HEK293 (cell line): ENCODE results near the gene ELMO1.

Source experiments
- CTCF ChIA-PET: fragments of 350-600 bp; formaldehyde crosslinking; extraction: SDS; loops from one replicate; lab custom pipeline; 2021; ENCODE audit warnings: antibody characterized with exemption; lab: Yijun Ruan, JAX
- POLR2A ChIA-PET: fragments of 300-600 bp; formaldehyde crosslinking; extraction: SDS; loops from one replicate; lab custom pipeline; 2020; ENCODE audit warnings: antibody characterized with exemption, inconsistent platforms; lab: Yijun Ruan, JAX
- H3K27ac ChIP-seq: fragments of 200-500 bp; sonication (Bioruptor generic); 2 replicates; pipeline ENCODE4 v1.5.1; 2014; ENCODE audit warnings: low read depth, low read length, control low read depth, inconsistent platforms; ENCODE audit errors: extremely low read depth
- H3K36me3 ChIP-seq, 2 experiments: fragments of 200-500 bp in 1 of 2; sonication (Bioruptor generic) in 1 of 2; 1 replicate in 1 of 2; 2 replicates in 1 of 2; pipeline ENCODE4 v1.5.1; 2014 to 2017; ENCODE audit warnings: inconsistent platforms in 2 of 2, low read length in 2 of 2; ENCODE audit not compliant: control insufficient read depth in 2 of 2, insufficient read depth in 1 of 2
- H3K4me1 ChIP-seq: fragments of 200-500 bp; sonication (Bioruptor generic); 2 replicates; pipeline ENCODE4 v1.5.1; 2014; ENCODE audit warnings: mild to moderate bottlenecking, low read length, inconsistent platforms; ENCODE audit not compliant: control insufficient read depth, insufficient read depth
- H3K4me3 ChIP-seq: 2 replicates; pipeline ENCODE4 v1.5.1; 2011; ENCODE audit warnings: low read depth, mild to moderate bottlenecking, control low read depth, low read length, moderate library complexity
- H3K9me3 ChIP-seq: fragments of 200-500 bp; sonication (Bioruptor generic); 2 replicates; pipeline ENCODE4 v1.5.1; 2014; ENCODE audit warnings: low read depth, low read length, inconsistent platforms; ENCODE audit not compliant: control insufficient read depth, insufficient read depth
- SALL2 ChIP-seq: fragments of 450-650 bp; formaldehyde crosslinking; IDR thresholded peaks from 2 replicates; pipeline ENCODE4 v1.5.0; 2017; ENCODE audit warnings: missing biosample characterization, mild to moderate bottlenecking, missing genetic modification characterization, borderline replicate concordance
- SP7 ChIP-seq: fragments of 450-650 bp; formaldehyde crosslinking; IDR thresholded peaks from 2 replicates; pipeline ENCODE4 v1.5.1; 2016; ENCODE audit warnings: missing biosample characterization, missing genetic modification characterization
- ZBTB20 ChIP-seq: fragments of 450-650 bp; formaldehyde crosslinking; IDR thresholded peaks from 2 replicates; pipeline ENCODE4 v1.5.1; 2016; ENCODE audit warnings: missing biosample characterization, missing genetic modification characterization
- ZBTB8A ChIP-seq: fragments of 450-650 bp; formaldehyde crosslinking; IDR thresholded peaks from 2 replicates; pipeline ENCODE4 v1.5.1; 2016; ENCODE audit warnings: missing biosample characterization, missing genetic modification characterization
- ZFP37 ChIP-seq: fragments of 450-650 bp; formaldehyde crosslinking; IDR thresholded peaks from 2 replicates; pipeline ENCODE4 v1.5.1; 2016; ENCODE audit warnings: missing biosample characterization, missing genetic modification characterization
- ZFP69B ChIP-seq: fragments of 450-650 bp; formaldehyde crosslinking; IDR thresholded peaks from 2 replicates; pipeline ENCODE4 v1.5.1; 2016; ENCODE audit warnings: missing biosample characterization, missing genetic modification characterization
- ZNF133 ChIP-seq: fragments of 450-650 bp; formaldehyde crosslinking; IDR thresholded peaks from 2 replicates; pipeline ENCODE4 v1.5.1; 2016; ENCODE audit warnings: missing biosample characterization, missing genetic modification characterization
- ZNF140 ChIP-seq: fragments of 450-650 bp; formaldehyde crosslinking; IDR thresholded peaks from 2 replicates; pipeline ENCODE4 v1.5.1; 2016; ENCODE audit warnings: missing biosample characterization, missing genetic modification characterization
- ZNF174 ChIP-seq: fragments of 450-650 bp; formaldehyde crosslinking; IDR thresholded peaks from 2 replicates; pipeline ENCODE4 v1.5.0; 2017; ENCODE audit warnings: missing biosample characterization, mild to moderate bottlenecking, missing genetic modification characterization
- ZNF239 ChIP-seq: fragments of 450-650 bp; formaldehyde crosslinking; IDR thresholded peaks from 2 replicates; pipeline ENCODE4 v1.5.1; 2016; ENCODE audit warnings: missing biosample characterization, missing genetic modification characterization
- ZNF248 ChIP-seq: fragments of 450-650 bp; formaldehyde crosslinking; IDR thresholded peaks from 2 replicates; pipeline ENCODE4 v1.5.1; 2017; ENCODE audit warnings: missing biosample characterization, missing genetic modification characterization
- ZNF292 ChIP-seq: fragments of 450-650 bp; formaldehyde crosslinking; IDR thresholded peaks from 2 replicates; pipeline ENCODE4 v1.5.1; 2016; ENCODE audit warnings: low read depth, missing biosample characterization, missing genetic modification characterization, borderline replicate concordance
- ZNF354C ChIP-seq: fragments of 450-650 bp; formaldehyde crosslinking; IDR thresholded peaks from 2 replicates; pipeline ENCODE4 v1.5.1; 2016; ENCODE audit warnings: missing biosample characterization, missing genetic modification characterization, low read depth, borderline replicate concordance
- ZNF548 ChIP-seq: fragments of 450-650 bp; formaldehyde crosslinking; IDR thresholded peaks from 2 replicates; pipeline ENCODE4 v1.5.1; 2016; ENCODE audit warnings: missing biosample characterization, missing genetic modification characterization
- ZNF701 ChIP-seq: fragments of 450-650 bp; formaldehyde crosslinking; IDR thresholded peaks from 2 replicates; pipeline ENCODE4 v1.5.1; 2016; ENCODE audit warnings: missing biosample characterization, missing genetic modification characterization
- ZNF830 ChIP-seq: fragments of 450-650 bp; IDR thresholded peaks from 2 replicates; pipeline ENCODE4 v1.5.0; 2018; ENCODE audit warnings: missing biosample characterization, missing genetic modification characterization, low read depth, mild to moderate bottlenecking, moderate library complexity
- ZSCAN16 ChIP-seq: fragments of 450-650 bp; formaldehyde crosslinking; IDR thresholded peaks from 2 replicates; pipeline ENCODE4 v1.5.1; 2016; ENCODE audit warnings: missing biosample characterization, missing genetic modification characterization
- TF ChIP-seq, protein P1 (sequence below): fragments of 450-650 bp; IDR thresholded peaks from 2 replicates; pipeline ENCODE4 v1.5.1; 2018; ENCODE audit warnings: missing biosample characterization, mild to moderate bottlenecking, missing genetic modification characterization
- TF ChIP-seq, protein P2 (sequence below): fragments of 450-650 bp; formaldehyde crosslinking; IDR thresholded peaks from 2 replicates; pipeline ENCODE4 v1.5.1; 2016; ENCODE audit warnings: missing biosample characterization, missing genetic modification characterization, low read depth
- TF ChIP-seq, protein P3 (sequence below): fragments of 450-650 bp; formaldehyde crosslinking; IDR thresholded peaks from 2 replicates; pipeline ENCODE4 v1.5.1; 2016; ENCODE audit warnings: missing biosample characterization, missing genetic modification characterization
- TF ChIP-seq, protein P4 (sequence below): fragments of 450-650 bp; formaldehyde crosslinking; IDR thresholded peaks from 2 replicates; pipeline ENCODE4 v1.5.1; 2017; ENCODE audit warnings: missing biosample characterization, missing genetic modification characterization
- TF ChIP-seq, protein P5 (sequence below): fragments of 450-650 bp; formaldehyde crosslinking; optimal IDR thresholded peaks from 2 replicates; pipeline ENCODE3; 2016; ENCODE audit warnings: missing biosample characterization, mild to moderate bottlenecking, missing genetic modification characterization

Gene ELMO1

DNA sequence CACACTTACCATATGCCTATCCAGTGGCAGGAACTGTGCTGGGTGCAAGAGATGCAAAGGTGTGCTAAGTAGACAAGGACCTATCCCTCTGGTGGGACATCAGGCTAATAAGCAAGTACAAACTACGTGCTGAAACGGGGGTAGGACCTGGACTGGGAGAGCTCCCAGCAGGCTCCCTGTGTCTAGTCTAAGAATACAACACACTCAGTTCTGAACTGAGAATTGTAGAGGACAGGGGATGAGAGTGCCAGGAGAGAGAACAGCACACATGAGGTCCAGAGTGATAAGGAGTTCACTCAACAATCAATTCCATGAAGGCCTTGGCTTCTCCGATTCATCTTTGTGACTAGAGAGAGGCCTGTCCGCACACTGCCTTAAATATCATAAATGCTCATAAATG lies 253.7 kb downstream of the ELMO1 start (continued):
- TF ChIP-seq, protein P1, sequence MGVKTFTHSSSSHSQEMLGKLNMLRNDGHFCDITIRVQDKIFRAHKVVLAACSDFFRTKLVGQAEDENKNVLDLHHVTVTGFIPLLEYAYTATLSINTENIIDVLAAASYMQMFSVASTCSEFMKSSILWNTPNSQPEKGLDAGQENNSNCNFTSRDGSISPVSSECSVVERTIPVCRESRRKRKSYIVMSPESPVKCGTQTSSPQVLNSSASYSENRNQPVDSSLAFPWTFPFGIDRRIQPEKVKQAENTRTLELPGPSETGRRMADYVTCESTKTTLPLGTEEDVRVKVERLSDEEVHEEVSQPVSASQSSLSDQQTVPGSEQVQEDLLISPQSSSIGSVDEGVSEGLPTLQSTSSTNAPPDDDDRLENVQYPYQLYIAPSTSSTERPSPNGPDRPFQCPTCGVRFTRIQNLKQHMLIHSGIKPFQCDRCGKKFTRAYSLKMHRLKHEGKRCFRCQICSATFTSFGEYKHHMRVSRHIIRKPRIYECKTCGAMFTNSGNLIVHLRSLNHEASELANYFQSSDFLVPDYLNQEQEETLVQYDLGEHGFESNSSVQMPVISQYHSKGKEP (tag by site-specific recombination) = no peak
- TF ChIP-seq ZNF248 (no peak), ZNF292 (no peak), ZFP69B (tag by site-specific recombination) (no peak), ZBTB20 (tag by site-specific recombination) (no peak), ZNF133 (tag by site-specific recombination) (no peak)
- TF ChIP-seq, protein P2, sequence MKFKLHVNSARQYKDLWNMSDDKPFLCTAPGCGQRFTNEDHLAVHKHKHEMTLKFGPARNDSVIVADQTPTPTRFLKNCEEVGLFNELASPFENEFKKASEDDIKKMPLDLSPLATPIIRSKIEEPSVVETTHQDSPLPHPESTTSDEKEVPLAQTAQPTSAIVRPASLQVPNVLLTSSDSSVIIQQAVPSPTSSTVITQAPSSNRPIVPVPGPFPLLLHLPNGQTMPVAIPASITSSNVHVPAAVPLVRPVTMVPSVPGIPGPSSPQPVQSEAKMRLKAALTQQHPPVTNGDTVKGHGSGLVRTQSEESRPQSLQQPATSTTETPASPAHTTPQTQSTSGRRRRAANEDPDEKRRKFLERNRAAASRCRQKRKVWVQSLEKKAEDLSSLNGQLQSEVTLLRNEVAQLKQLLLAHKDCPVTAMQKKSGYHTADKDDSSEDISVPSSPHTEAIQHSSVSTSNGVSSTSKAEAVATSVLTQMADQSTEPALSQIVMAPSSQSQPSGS (tag by site-specific recombination) = no peak

DNA sequence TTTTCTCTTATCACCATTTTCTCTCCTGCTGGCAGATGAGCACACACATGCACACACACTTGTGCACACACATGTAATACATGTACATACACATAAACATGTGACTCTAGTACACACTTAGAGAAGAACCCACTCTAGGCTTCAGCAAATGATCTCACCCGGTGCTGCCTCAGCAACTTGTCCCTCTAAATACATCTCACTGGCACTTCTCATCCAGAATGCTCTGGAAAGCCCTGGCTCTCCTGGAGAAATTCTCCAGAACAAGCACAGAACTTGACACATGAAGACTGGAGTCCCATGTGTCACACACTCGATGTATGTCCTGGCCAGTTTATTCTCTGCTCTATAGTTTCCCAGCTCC lies 254.9 kb downstream of the ELMO1 start:
- Histone ChIP-seq H3K4me3 (no peak overlapping the region), H3K27ac (no peak overlapping the region), H3K36me3 (no peaks in the 10 kb centered on the region), H3K4me1 (no peaks in the 10 kb centered on the region), H3K9me3 (no peaks in the 10 kb centered on the region)
- ChIA-PET CTCF (interaction anchor here (0.7 to 1.4 kb wide), 2 partner anchors 523 to 706 kb away, joined by 4 read pairs; no protein-coding TSS in a partner anchor), POLR2A (no interaction called here)
- no peak for TF ChIP-seq SP7 (tag by site-specific recombination)
- no peak for TF ChIP-seq ZNF354C
- TF ChIP-seq ZNF830 (tag by site-specific recombination) = no peak
- TF ChIP-seq ZNF701 (tag by site-specific recombination) = no peak
- no peak for TF ChIP-seq ZNF140 (tag by site-specific recombination)
- TF ChIP-seq, protein P3, sequence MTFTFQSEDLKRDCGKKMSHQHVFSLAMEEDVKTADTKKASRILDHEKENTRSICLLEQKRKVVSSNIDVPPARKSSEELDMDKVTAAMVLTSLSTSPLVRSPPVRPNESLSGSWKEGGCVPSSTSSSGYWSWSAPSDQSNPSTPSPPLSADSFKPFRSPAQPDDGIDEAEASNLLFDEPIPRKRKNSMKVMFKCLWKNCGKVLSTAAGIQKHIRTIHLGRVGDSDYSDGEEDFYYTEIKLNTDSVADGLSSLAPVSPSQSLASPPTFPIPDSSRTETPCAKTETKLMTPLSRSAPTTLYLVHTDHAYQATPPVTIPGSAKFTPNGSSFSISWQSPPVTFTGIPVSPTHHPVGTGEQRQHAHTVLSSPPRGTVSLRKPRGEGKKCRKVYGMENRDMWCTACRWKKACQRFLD = no peak
- TF ChIP-seq ZNF548 = no peak
- TF ChIP-seq, protein P4, sequence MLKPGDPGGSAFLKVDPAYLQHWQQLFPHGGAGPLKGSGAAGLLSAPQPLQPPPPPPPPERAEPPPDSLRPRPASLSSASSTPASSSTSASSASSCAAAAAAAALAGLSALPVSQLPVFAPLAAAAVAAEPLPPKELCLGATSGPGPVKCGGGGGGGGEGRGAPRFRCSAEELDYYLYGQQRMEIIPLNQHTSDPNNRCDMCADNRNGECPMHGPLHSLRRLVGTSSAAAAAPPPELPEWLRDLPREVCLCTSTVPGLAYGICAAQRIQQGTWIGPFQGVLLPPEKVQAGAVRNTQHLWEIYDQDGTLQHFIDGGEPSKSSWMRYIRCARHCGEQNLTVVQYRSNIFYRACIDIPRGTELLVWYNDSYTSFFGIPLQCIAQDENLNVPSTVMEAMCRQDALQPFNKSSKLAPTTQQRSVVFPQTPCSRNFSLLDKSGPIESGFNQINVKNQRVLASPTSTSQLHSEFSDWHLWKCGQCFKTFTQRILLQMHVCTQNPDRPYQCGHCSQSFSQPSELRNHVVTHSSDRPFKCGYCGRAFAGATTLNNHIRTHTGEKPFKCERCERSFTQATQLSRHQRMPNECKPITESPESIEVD (tag by site-specific recombination) = no peak
- TF ChIP-seq, protein P5, sequence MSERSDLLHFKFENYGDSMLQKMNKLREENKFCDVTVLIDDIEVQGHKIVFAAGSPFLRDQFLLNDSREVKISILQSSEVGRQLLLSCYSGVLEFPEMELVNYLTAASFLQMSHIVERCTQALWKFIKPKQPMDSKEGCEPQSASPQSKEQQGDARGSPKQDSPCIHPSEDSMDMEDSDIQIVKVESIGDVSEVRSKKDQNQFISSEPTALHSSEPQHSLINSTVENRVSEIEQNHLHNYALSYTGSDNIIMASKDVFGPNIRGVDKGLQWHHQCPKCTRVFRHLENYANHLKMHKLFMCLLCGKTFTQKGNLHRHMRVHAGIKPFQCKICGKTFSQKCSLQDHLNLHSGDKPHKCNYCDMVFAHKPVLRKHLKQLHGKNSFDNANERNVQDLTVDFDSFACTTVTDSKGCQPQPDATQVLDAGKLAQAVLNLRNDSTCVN (tag by site-specific recombination) = no peak
- no peak for TF ChIP-seq ZFP37
- TF ChIP-seq ZNF239 (tag by site-specific recombination) = no peak
- TF ChIP-seq ZSCAN16 (tag by site-specific recombination) = no peak
- TF ChIP-seq SALL2 (tag by site-specific recombination) = no peak
- TF ChIP-seq ZBTB8A (tag by site-specific recombination) = no peak
- TF ChIP-seq ZNF174 (tag by site-specific recombination) = no peak
